Natural killer cell (primary cell): ENCODE measurements around the gene SCGB1A1. TPM values are rescaled to one million over a fixed set of nuclear protein-coding genes. Genes with fewer than 3 reads are reported as not detected.
"Not testable (repeated sequence)": the region's sequence is repeated elsewhere in the genome, so short reads cannot be mapped to it uniquely, and the experiment has no call there.

ENCODE experiments used
- ATAC-seq, 3 donors: fragments of 150-1000 bp in 2 of 3; fragments of 200-7000 bp in 1 of 3; cut with Tn5 transposase; 1 replicate in 1 of 3; 2 replicates in 2 of 3; pipeline ENCODE4 v1.10.0; 2021; ENCODE audit warnings: mild to moderate bottlenecking in 2 of 3, moderate library complexity in 2 of 3
- DNase-seq, 2 donors: peaks; one replicate each; pipeline versions ENCODE4 v3.0.0 to v3.0.0-alpha.2; 2013 to 2021; ENCODE audit warnings: mixed read lengths in 1 of 2
- H3K27ac ChIP-seq: one replicate; pipeline ENCODE4 v1.5.1; 2013; ENCODE audit warnings: mild to moderate bottlenecking, low read length
- H3K27me3 ChIP-seq: one replicate; pipeline ENCODE4 v1.6.1; 2013; ENCODE audit warnings: low read length; ENCODE audit not compliant: control insufficient read depth, insufficient read depth
- H3K36me3 ChIP-seq: one replicate; pipeline ENCODE4 v1.6.1; 2013; ENCODE audit warnings: low read length; ENCODE audit not compliant: control insufficient read depth, insufficient read depth
- H3K4me1 ChIP-seq: one replicate; pipeline ENCODE4 v1.6.1; 2013; ENCODE audit warnings: low read length; ENCODE audit not compliant: control insufficient read depth, insufficient read depth
- H3K4me3 ChIP-seq: one replicate; pipeline ENCODE4 v1.5.1; 2013; ENCODE audit warnings: low read length
- H3K9me3 ChIP-seq: one replicate; pipeline ENCODE4 v1.6.1; 2013; ENCODE audit warnings: low read length; ENCODE audit not compliant: control insufficient read depth, insufficient read depth
- H3K27ac Mint-ChIP-seq, 2 donors: one replicate each; pipeline ENCODE4 v1.8.0; 2022; ENCODE audit warnings: mild to moderate bottlenecking in 2 of 2, mixed read lengths in 2 of 2, moderate library complexity in 1 of 2
- H3K27me3 Mint-ChIP-seq, 2 donors: one replicate each; pipeline ENCODE4 v1.8.0; 2022; ENCODE audit warnings: low read depth in 2 of 2, mixed read lengths in 2 of 2
- H3K36me3 Mint-ChIP-seq: one replicate; pipeline ENCODE4 v1.8.0; 2022; ENCODE audit warnings: mixed read lengths
- H3K4me1 Mint-ChIP-seq, 2 donors: one replicate each; pipeline ENCODE4 v1.8.0; 2022; ENCODE audit warnings: mixed read lengths in 2 of 2
- H3K4me3 Mint-ChIP-seq: one replicate; pipeline ENCODE4 v1.8.0; 2022; ENCODE audit warnings: mild to moderate bottlenecking, moderate library complexity, mixed read lengths
- H3K9me3 Mint-ChIP-seq, 2 donors: one replicate each; pipeline ENCODE4 v1.8.0; 2022; ENCODE audit warnings: mixed read lengths in 2 of 2
- CTCF ChIP-seq: fragments of 200-600 bp; IDR thresholded peaks from one replicate; pipeline ENCODE4 v1.8.0; 2022; ENCODE audit warnings: antibody characterized with exemption
- WGBS: methylation state at CpG from one replicate; pipeline ENCODE4 v1.1.7; 2013; ENCODE audit warnings: missing lambda C conversion rate; ENCODE audit not compliant: insufficient coverage; 5-methylcytosine and 5-hydroxymethylcytosine counted together
- intact Hi-C: fragments of 100-400 bp; cut with micrococcal nuclease; formaldehyde crosslinking; loops from one replicate; pipeline ENCODE4 v1.14.2; 2022
- total RNA-seq, 4 donors: library from RNA; stranded (reverse); fragments of 120-200 nt in 1 of 4; gene quantifications; one replicate each; pipeline versions ENCODE4 v1.2.3 to v1.2.4, GENCODE V29; 2013 to 2022

SCGB1A1 gene
- total RNA-seq, 3 donors from 2014 or later (not counting 1 experiment from before 2014, with no cell fraction given) = not detected

- Mint-ChIP-seq H3K4me1 (peaks cover 0 to 14% of the 10 kb centered on the region in 2 donors), H3K4me3 (no peak overlapping the region), H3K27ac (peak overlapping the region in 1 of 2 donors; percentile 48), H3K9me3 (no peaks in the 10 kb centered on the region), H3K27me3 (no peaks in the 10 kb centered on the region), H3K36me3 (no peaks in the 10 kb centered on the region)
- ATAC-seq = no peak
- Histone ChIP-seq H3K27ac (no peak overlapping the region), H3K4me3 (no peak overlapping the region), H3K27me3 (no peaks in the 10 kb centered on the region), H3K36me3 (no peaks in the 10 kb centered on the region), H3K9me3 (no peaks in the 10 kb centered on the region), H3K4me1 (peaks cover 7% of the 10 kb centered on the region)
- DNase-seq = no peak
- TF ChIP-seq CTCF = no peak
- intact Hi-C loops = no loop called here
- 98% methylated on average over 18 of the region's 18 CpGs for whole genome bisulfite sequencing
These were observed 45.2 kb upstream of the SCGB1A1 start for GRCh38 chr11:62373464-62374119.

- ATAC-seq (no peak), DNase-seq (no peak)
- intact Hi-C loops = loop anchor here (5.0 kb wide), 1 partner anchor 202 kb away; no protein-coding TSS in a partner anchor
- Histone ChIP-seq H3K27ac (no peak overlapping the region), H3K4me1 (peaks cover 7% of the 10 kb centered on the region), H3K4me3 (no peak overlapping the region), H3K36me3 (no peaks in the 10 kb centered on the region), H3K27me3 (no peaks in the 10 kb centered on the region), H3K9me3 (no peaks in the 10 kb centered on the region)
- TF ChIP-seq CTCF = no peak
- H3K27ac Mint-ChIP-seq = no peak overlapping the region
- no peak overlapping the region for H3K4me3 Mint-ChIP-seq
- 96% methylated on average over 9 of the region's 9 CpGs for WGBS
- H3K4me1 Mint-ChIP-seq = peaks cover 0 to 14% of the 10 kb centered on the region in 2 donors
- no peaks in the 10 kb centered on the region for H3K36me3 Mint-ChIP-seq
- no peaks in the 10 kb centered on the region for H3K9me3 Mint-ChIP-seq
- no peaks in the 10 kb centered on the region for H3K27me3 Mint-ChIP-seq
These were observed 44.0 kb upstream of the SCGB1A1 start for GRCh38 chr11:62374801-62375200.

GRCh38 chr11:62378459-62379063, 40.3 kb upstream of the SCGB1A1 start:
- intact Hi-C loops = loop anchor here (1.0 to 5.0 kb wide), 2 partner anchors 38 to 206 kb away; no protein-coding TSS in a partner anchor
- TF ChIP-seq CTCF = peak; percentile 48
- not testable (repeated sequence) for H3K9me3 Mint-ChIP-seq, H3K27me3 ChIP-seq, H3K4me1 ChIP-seq, H3K36me3 Mint-ChIP-seq, H3K36me3 ChIP-seq, H3K4me3 Mint-ChIP-seq, H3K27ac ChIP-seq, H3K27me3 Mint-ChIP-seq, H3K27ac Mint-ChIP-seq, H3K4me3 ChIP-seq, ATAC-seq, H3K9me3 ChIP-seq
- 12% methylated on average over 9 of the region's 9 CpGs for WGBS
- H3K4me1 Mint-ChIP-seq = peaks cover 7 to 11% of the 10 kb centered on the region in 2 donors
- DNase-seq = peak in 1 of 2 donors; percentile 71

GRCh38 chr11:62379586-62379985, 39.2 kb upstream of the SCGB1A1 start:
- not testable (repeated sequence) for H3K4me3 ChIP-seq, DNase-seq, H3K9me3 ChIP-seq, H3K4me3 Mint-ChIP-seq, H3K36me3 ChIP-seq, ATAC-seq, H3K27me3 ChIP-seq, H3K36me3 Mint-ChIP-seq, H3K27ac ChIP-seq, H3K9me3 Mint-ChIP-seq, H3K4me1 ChIP-seq, H3K27ac Mint-ChIP-seq, H3K27me3 Mint-ChIP-seq
- 71% methylated on average over 1 of the region's 2 CpGs for WGBS
- intact Hi-C loops = loop anchor here (5.0 kb wide), 1 partner anchor 207 kb away; no protein-coding TSS in a partner anchor
- H3K4me1 Mint-ChIP-seq = peaks cover 6 to 11% of the 10 kb centered on the region in 2 donors
